ENCODE data around the gene NRIP3.
"Not testable (repeated sequence)": the region's sequence is repeated elsewhere in the genome, so short reads cannot be mapped to it uniquely, and the experiment has no call there.

The NRIP3 gene

DNA sequence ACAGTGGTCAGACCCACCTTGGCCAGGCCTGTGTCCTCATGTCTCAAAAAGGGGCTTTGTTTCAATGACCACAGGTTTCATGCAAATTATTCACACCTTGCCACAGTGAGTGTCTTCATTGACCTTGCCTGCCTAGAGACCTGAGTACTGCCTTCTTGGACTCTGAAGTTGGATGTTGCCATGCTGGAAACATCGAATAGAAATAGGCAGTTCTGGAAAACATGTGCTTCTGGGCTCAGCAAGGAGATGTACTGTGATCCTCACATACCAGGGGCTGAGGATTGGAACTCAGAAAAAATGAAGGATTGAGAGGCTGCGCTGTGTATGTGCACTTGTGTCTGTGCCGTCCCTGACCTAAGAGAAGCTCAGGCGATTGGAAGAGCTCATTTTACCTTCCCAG is 9.6 kb upstream of the NRIP3 start:
- DNase-seq (ENCODE audit: low read depth, low spot score) = no peak
- TF ChIP-seq CTCF (IDR thresholded peaks at IDR 0.05; ENCODE audit: low read depth, low read length) = no peak
- H3K4me3 ChIP-seq (ENCODE audit: low read depth, low read length) = no peak overlapping the region
- in situ Hi-C loops (cut with HindIII; ENCODE audit: low sequenced_read_pairs) = no loop called here

GRCh38 chr11:9009538-9009937 is 5.7 kb upstream of the NRIP3 start:
- DNase-seq (ENCODE audit: low read depth, low spot score); H3K4me3 ChIP-seq (ENCODE audit: low read depth, low read length); in situ Hi-C loops (cut with HindIII; ENCODE audit: low sequenced_read_pairs): not testable (repeated sequence)

DNA sequence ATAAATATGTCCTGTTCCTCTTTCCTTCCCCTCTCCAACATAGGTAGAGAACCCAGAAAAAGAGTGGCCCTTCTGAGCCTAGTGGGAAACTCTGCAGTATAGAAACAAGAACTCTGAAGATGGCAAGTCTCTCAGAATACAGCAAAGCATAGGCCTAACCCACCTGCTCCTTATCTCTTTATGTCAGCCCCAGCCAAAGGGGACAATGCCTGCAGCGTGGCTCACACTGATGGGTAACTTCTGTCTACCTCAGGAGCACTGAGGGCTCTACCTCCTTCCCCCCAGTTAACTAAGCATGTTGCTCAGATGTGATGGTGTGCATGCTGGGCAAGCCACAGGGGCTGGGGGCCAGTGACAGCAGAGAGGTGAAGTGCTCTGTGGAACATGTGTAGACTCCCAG is 4.9 kb upstream of the NRIP3 start:
- no peak for TF ChIP-seq CTCF (IDR thresholded peaks at IDR 0.05; ENCODE audit: low read depth, low read length)
- in situ Hi-C loops (cut with HindIII; ENCODE audit: low sequenced_read_pairs) = no loop called here
- DNase-seq (ENCODE audit: low read depth, low spot score) = no peak
- no peak overlapping the region for H3K4me3 ChIP-seq (ENCODE audit: low read depth, low read length)

DNA sequence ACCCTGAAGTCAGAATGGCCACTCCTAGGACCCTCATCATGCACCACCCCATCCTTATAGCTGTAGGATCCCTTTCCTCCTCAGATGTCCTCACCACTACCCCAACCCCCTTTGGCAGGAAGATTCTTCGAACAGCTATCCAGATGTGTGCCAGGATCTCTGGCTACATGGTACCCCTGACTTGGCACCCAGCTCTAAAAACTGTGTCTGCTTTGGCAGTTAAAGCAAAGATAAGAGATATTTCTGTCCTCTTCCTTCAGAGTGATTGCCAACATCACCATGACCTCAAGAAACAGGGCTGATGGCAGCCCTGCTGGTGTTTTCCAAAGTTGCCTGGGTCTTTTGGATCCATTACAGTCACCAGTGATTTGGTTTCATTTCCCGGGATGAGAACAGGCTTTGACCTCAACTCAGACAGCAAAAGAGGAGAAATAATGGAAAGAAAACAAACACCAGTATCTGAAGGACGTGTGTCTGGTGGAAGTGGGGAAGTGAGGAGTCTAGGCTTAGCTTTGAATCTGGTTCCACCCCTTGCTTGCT is 4.3 kb upstream of the NRIP3 start:
- in situ Hi-C loops (cut with HindIII; ENCODE audit: low sequenced_read_pairs) = no loop called here
- no peak for TF ChIP-seq CTCF (IDR thresholded peaks at IDR 0.05; ENCODE audit: low read depth, low read length)
- DNase-seq (ENCODE audit: low read depth, low spot score) = no peak
- H3K4me3 ChIP-seq (ENCODE audit: low read depth, low read length) = no peak overlapping the region

GRCh38 chr11:9005087-9005486 is 1.3 kb upstream of the NRIP3 start:
- no peak for DNase-seq (ENCODE audit: low read depth, low spot score)
- H3K4me3 ChIP-seq (ENCODE audit: low read depth, low read length) = no peak overlapping the region
- in situ Hi-C loops (cut with HindIII; ENCODE audit: low sequenced_read_pairs) = no loop called here
- no peak for TF ChIP-seq CTCF (IDR thresholded peaks at IDR 0.05; ENCODE audit: low read depth, low read length)

DNA sequence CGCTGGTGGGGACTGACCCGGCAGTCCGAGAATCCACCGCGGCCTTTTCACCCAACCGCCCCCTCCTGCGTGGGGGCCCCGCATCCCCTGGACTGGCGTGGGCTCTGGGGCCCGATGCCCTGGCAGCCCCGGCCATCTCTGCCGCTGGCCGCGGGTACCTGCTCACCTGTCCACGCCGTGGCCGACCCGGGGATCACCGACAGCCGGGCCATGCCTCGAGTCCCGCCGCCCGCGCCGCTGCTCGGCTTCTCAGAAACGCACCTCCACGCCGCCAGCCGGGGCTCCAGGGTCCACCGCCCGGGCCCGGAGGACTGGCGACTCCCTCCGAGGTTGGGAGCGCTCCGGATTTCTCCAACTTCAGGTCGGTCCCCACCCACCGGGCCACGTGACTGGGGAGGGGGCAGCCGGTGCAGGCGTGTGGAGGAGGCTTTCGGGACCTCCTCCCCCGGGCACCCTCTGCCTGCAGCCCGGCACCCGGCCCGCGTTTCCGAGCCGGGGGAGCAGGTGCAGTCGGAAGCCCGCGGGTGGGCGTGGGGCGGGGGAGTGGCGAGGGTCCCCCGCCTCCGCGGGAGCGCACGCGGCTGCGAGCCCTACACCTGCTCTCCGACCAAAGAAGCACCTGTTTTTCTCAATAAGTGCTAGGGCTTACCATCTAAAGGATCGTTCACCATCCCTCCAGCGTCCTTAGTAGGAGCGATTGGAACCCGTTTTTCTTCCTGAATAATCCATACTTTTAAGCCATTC is 554 bp upstream of the NRIP3 start:
- H3K4me3 ChIP-seq (ENCODE audit: low read depth, low read length) = peak overlapping the region; percentile 37
- no peak for DNase-seq (ENCODE audit: low read depth, low spot score)
- in situ Hi-C loops (cut with HindIII; ENCODE audit: low sequenced_read_pairs) = no loop called here
- no peak for TF ChIP-seq CTCF (IDR thresholded peaks at IDR 0.05; ENCODE audit: low read depth, low read length)

DNA sequence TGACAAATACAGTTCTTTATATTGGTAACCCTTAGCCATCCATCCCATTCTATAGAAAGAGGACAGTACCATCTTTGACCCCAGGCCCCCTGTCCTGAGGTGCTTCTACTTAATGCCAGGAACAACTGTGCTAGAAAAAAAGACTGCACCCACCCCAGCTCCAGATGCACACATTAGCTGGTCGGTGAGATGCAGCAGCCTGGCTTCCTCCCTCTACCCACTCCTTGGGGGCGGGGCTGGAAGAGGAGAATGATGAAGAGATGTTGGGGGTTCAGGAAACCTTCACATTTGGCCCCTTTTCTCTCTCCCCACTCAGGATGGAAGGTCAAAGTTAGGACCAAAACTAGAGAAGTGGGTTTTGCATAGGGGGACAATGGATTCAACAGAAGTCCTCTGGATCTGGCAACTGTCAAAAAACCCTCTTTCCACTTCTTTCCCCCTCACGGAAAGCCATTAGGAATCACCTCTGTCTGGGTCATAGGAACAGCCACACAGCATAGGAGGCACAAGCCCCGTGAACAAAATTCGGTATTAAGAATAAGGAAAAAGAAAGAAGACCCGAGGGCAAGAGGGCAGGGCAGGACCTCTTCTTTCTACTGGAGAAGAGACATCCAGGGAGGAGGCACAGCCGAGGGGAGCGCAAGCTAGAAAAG is 755 bp downstream of the NRIP3 start:
- TF ChIP-seq CTCF (IDR thresholded peaks at IDR 0.05; ENCODE audit: low read depth, low read length) = no peak
- DNase-seq (ENCODE audit: low read depth, low spot score) = no peak
- peak overlapping the region; percentile 48 for H3K4me3 ChIP-seq (ENCODE audit: low read depth, low read length)
- in situ Hi-C loops (cut with HindIII; ENCODE audit: low sequenced_read_pairs) = no loop called here
